Common myeloid progenitor, CD34-positive (primary cell): ENCODE data around the gene ADPRS.

Experiments
- CTCF ChIA-PET: fragments of 350-600 bp; sonication (Branson Sonifier 250); formaldehyde crosslinking; loops from one replicate; lab custom pipeline; 2021; ENCODE audit warnings: antibody characterized with exemption; lab: Charles Lee
- POLR2A ChIA-PET: fragments of 350-600 bp; sonication (Branson Sonifier 250); formaldehyde crosslinking; loops from one replicate; lab custom pipeline; 2021; ENCODE audit warnings: antibody characterized with exemption; lab: Charles Lee
- DNase-seq, 3 donors: peaks; one replicate each; pipeline versions ENCODE4 v3.0.0 to v3.0.0-alpha.2; 2013
- H3K27ac ChIP-seq, 2 experiments: 1 replicate in 1 of 2; 2 replicates in 1 of 2; pipeline ENCODE4 v1.7.0; 2013; ENCODE audit warnings: inconsistent platforms in 2 of 2, low read length in 2 of 2, mild to moderate bottlenecking in 2 of 2, low read depth in 1 of 2, moderate library complexity in 1 of 2; ENCODE audit not compliant: severe bottlenecking in 2 of 2, insufficient read depth in 1 of 2, poor library complexity in 1 of 2
- H3K27me3 ChIP-seq, 5 experiments: replicated peaks in 2 of 5; 1 replicate in 3 of 5; 2 replicates in 2 of 5; pipeline versions ENCODE4 v1.6.1 to v1.7.0; 2013; ENCODE audit warnings: low read length in 4 of 5, mild to moderate bottlenecking in 2 of 5, moderate library complexity in 2 of 5, inconsistent platforms in 1 of 5; ENCODE audit not compliant: insufficient read depth in 5 of 5, control insufficient read depth in 4 of 5
- H3K36me3 ChIP-seq, 4 experiments: 1 replicate in 2 of 4; 2 replicates in 2 of 4; pipeline versions ENCODE4 v1.6.1 to v1.7.0; 2013; ENCODE audit warnings: low read length in 3 of 4, control low read depth in 1 of 4, mild to moderate bottlenecking in 1 of 4; ENCODE audit not compliant: control insufficient read depth in 4 of 4, insufficient read depth in 4 of 4
- H3K4me1 ChIP-seq, 4 experiments: 1 replicate in 3 of 4; 2 replicates in 1 of 4; pipeline versions ENCODE4 v1.6.1 to v1.7.1; 2013; ENCODE audit warnings: low read length in 3 of 4, mild to moderate bottlenecking in 3 of 4, control low read depth in 1 of 4, inconsistent platforms in 1 of 4, moderate library complexity in 1 of 4; ENCODE audit not compliant: control insufficient read depth in 4 of 4, insufficient read depth in 4 of 4; ENCODE audit errors: control extremely low read depth in 1 of 4
- H3K4me3 ChIP-seq, 7 experiments: 1 replicate in 4 of 7; 2 replicates in 3 of 7; pipeline versions ENCODE4 v1.5.1 to v1.7.0; 2013; ENCODE audit warnings: mild to moderate bottlenecking in 7 of 7, low read length in 6 of 7, moderate library complexity in 6 of 7, inconsistent platforms in 2 of 7, low read depth in 2 of 7, control low read depth in 1 of 7; ENCODE audit not compliant: insufficient read depth in 4 of 7, control insufficient read depth in 1 of 7; ENCODE audit errors: extremely low read depth in 1 of 7
- H3K9me3 ChIP-seq, 5 experiments: 1 replicate in 4 of 5; 2 replicates in 1 of 5; pipeline versions ENCODE4 v1.6.1 to v1.7.1; 2013; ENCODE audit warnings: low read length in 4 of 5, mild to moderate bottlenecking in 2 of 5, inconsistent platforms in 1 of 5, low read depth in 1 of 5, moderate library complexity in 1 of 5; ENCODE audit not compliant: control insufficient read depth in 4 of 5, insufficient read depth in 2 of 5; ENCODE audit errors: control extremely low read depth in 1 of 5
- WGBS: methylation state at CpG from one replicate; pipeline ENCODE4 v1.1.5; 2013; ENCODE audit not compliant: insufficient coverage; 5-methylcytosine and 5-hydroxymethylcytosine counted together

ADPRS gene

DNA sequence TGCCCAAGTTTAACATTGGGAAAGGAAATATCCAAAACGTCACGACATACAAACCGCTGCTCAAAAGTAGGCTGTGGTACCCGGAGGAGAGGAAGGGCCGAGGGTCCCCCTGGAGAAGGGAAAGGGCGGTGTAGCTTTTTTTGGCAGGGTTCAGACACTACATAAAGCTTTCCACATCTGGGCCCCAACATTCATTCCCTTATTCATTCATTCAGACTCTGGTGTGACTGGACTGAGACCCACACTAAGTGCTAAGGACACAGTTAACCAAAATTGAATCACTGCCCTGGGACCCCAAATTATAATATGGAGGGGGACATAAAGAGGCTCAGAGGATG, 46.6 kb downstream of the ADPRS start:
- POLR2A ChIA-PET = interaction anchor here (1.3 kb wide), 1 partner anchor 25 kb away, joined by 3 read pairs; no protein-coding TSS in a partner anchor
- H3K4me1 ChIP-seq = peaks cover 0 to 2% (median 1%) of the 10 kb centered on the region in 4 experiments
- no peak for DNase-seq
- no peaks in the 10 kb centered on the region for H3K9me3 ChIP-seq
- H3K4me3 ChIP-seq = no peak overlapping the region
- CTCF ChIA-PET = interaction anchor here (0.7 to 11.5 kb wide), 14 partner anchors 10 to 284 kb away, joined by 3 to 283 read pairs (median 11); partner anchors contain the start of genes ADPRS and TRAPPC3
- H3K36me3 ChIP-seq = peaks cover 2 to 38% (median 29%) of the 10 kb centered on the region in 4 experiments
- no peaks in the 10 kb centered on the region for H3K27me3 ChIP-seq
- H3K27ac ChIP-seq = no peak overlapping the region
- WGBS = no CpG with 5 or more reads among the region's 6 CpGs

DNA sequence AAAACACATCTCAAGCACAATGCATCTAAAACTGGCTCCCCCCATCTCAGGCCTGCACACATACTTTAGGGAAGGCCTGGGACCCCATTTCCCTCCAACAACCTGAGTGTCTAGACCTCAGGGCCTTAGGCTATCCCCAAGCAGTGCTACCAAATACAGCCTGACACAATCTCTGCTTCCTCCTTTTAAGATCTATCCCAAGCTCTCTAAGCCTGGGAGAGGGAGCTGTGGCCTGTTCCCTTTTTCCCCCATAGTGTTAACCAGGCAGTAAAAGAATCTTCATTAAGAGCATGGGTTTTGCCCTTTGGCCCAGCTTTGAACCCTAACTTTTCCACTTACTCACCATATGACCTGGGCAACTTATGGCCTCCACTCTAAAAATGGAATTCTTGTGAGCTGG, 47.1 kb downstream of the ADPRS start:
- Histone ChIP-seq H3K4me3 (no peak overlapping the region), H3K4me1 (peaks cover 0 to 6% (median 3%) of the 10 kb centered on the region in 4 experiments), H3K27me3 (no peaks in the 10 kb centered on the region), H3K27ac (no peak overlapping the region), H3K9me3 (no peaks in the 10 kb centered on the region), H3K36me3 (peaks cover 2 to 39% (median 30%) of the 10 kb centered on the region in 4 experiments)
- DNase-seq = no peak
- POLR2A ChIA-PET = no interaction called here
- CTCF ChIA-PET = interaction anchor here (0.9 to 11.5 kb wide), 10 partner anchors 10 to 156 kb away, joined by 3 to 283 read pairs (median 15); partner anchors contain the start of genes ADPRS and TRAPPC3

DNA sequence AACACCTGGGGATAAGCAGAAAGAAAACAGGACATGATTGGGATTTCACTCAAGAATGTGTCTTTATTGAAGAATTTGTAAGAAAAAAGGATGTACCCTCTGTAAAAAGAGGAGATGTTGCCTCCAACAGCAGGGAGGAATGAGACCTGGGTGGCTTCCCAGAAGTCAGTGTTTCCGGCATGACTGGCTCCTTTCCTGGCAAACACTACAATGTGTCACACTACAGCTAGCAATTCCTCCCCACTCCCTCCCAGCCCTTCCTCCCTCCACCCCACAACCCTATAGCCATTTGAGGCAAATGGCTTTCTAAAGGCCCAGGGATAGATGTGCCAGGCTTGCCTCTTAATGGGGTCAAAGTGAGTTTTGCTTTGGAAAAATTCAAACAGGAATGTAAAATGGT, 47.8 kb downstream of the ADPRS start:
- Histone ChIP-seq H3K27me3 (no peaks in the 10 kb centered on the region), H3K27ac (no peak overlapping the region), H3K9me3 (no peaks in the 10 kb centered on the region), H3K4me1 (peaks cover 0 to 6% (median 4%) of the 10 kb centered on the region in 4 experiments), H3K36me3 (peaks cover 2 to 39% (median 30%) of the 10 kb centered on the region in 4 experiments), H3K4me3 (no peak overlapping the region)
- no peak for DNase-seq
- ChIA-PET POLR2A (interaction anchor here (0.6 kb wide), 1 partner anchor 11 kb away, joined by 3 read pairs; the partner anchor contains the start of gene COL8A2), CTCF (interaction anchor here (0.9 to 11.5 kb wide), 10 partner anchors 9 to 155 kb away, joined by 3 to 283 read pairs (median 7); partner anchors contain the start of genes ADPRS and TRAPPC3)
- 86% methylated on average over 1 of the region's 1 CpG for WGBS

DNA sequence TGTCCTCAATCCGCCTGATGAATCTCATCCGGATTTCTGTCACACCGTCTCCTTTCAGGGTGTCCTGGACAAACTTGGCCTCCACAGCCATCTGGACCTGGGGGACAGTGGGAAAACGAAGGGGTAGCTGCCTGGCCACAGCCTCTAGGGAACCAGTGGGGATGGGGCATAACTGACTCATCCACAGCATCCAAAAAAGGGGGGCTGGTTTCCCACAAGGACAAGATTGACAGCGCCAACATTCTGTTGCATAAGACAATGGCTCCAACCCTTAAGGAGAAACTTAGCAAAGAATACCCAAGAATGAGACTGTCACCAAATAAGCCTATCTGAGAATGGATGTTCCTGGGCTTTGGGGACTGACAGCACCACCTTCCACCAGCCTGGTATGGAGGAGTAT, 48.5 kb downstream of the ADPRS start:
- no peak overlapping the region for H3K4me3 ChIP-seq
- peaks cover 2 to 9% (median 5%) of the 10 kb centered on the region in 4 experiments for H3K4me1 ChIP-seq
- H3K27ac ChIP-seq = no peak overlapping the region
- H3K27me3 ChIP-seq = no peaks in the 10 kb centered on the region
- DNase-seq = no peak
- POLR2A ChIA-PET = no interaction called here
- no peaks in the 10 kb centered on the region for H3K9me3 ChIP-seq
- CTCF ChIA-PET = interaction anchor here (0.9 to 11.5 kb wide), 7 partner anchors 8 to 51 kb away, joined by 4 to 283 read pairs (median 33); partner anchors contain the start of genes ADPRS and TRAPPC3
- H3K36me3 ChIP-seq = peaks cover 2 to 39% (median 30%) of the 10 kb centered on the region in 4 experiments
- 92% methylated on average over 5 of the region's 5 CpGs for WGBS

DNA sequence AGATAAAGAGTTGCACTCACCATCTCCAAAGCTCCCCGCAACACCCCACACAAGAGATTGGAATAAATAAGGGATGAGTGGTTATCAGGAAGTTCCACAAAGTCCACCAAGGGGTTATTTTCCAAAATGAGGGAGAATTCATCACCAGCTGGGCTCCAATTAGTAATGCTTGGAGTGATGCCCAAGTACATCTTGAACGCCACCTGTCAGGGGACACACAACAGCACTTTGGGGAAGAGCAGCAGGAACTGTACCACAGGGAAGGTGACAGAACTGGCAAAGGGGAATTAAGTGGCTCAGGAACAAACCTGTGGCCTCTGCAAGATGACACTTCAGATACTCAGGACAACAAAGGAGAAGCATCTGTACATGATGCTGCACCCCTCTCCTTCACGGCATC, 49.1 kb downstream of the ADPRS start:
- H3K4me3 ChIP-seq = no peak overlapping the region
- no peak for DNase-seq
- H3K9me3 ChIP-seq = no peaks in the 10 kb centered on the region
- H3K4me1 ChIP-seq = peaks cover 2 to 11% (median 6%) of the 10 kb centered on the region in 4 experiments
- ChIA-PET CTCF (interaction anchor here (1.2 to 11.5 kb wide), 5 partner anchors 11 to 45 kb away, joined by 4 to 283 read pairs (median 5); partner anchors contain the start of genes ADPRS and TRAPPC3), POLR2A (no interaction called here)
- H3K27me3 ChIP-seq = no peaks in the 10 kb centered on the region
- H3K36me3 ChIP-seq = peaks cover 2 to 39% (median 30%) of the 10 kb centered on the region in 4 experiments
- WGBS = 100% methylated on average over 2 of the region's 3 CpGs
- no peak overlapping the region for H3K27ac ChIP-seq

DNA sequence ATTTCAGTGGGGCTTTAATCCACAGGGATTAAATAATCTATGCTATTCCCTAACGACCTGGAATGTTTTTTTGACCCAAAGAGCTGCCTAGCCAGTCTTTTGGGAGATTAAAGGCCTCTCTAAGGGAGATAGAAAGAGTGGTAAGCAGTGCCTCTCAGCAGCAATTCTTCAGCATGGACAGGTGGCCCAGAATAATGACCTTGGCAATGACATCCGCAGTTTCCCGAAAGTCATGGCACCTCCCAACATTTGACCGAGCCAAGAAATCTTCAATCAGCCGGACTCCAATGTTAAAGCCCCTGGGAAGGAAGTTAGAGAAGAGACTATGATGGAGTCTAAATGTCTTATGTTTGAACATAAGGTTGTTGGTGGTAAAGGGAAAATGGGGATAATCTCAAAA, 50.8 kb downstream of the ADPRS start:
- peaks cover 2 to 11% (median 6%) of the 10 kb centered on the region in 4 experiments for H3K4me1 ChIP-seq
- CTCF ChIA-PET = interaction anchor here (1.0 to 2.4 kb wide), 3 partner anchors 9 to 40 kb away, joined by 6 to 8 read pairs (median 6); no protein-coding TSS in a partner anchor
- no peak overlapping the region for H3K4me3 ChIP-seq
- no peaks in the 10 kb centered on the region for H3K9me3 ChIP-seq
- no peaks in the 10 kb centered on the region for H3K27me3 ChIP-seq
- no peak overlapping the region for H3K27ac ChIP-seq
- no peak for DNase-seq
- 100% methylated on average over 2 of the region's 5 CpGs for WGBS
- peaks cover 2 to 39% (median 30%) of the 10 kb centered on the region in 4 experiments for H3K36me3 ChIP-seq
- POLR2A ChIA-PET = no interaction called here

DNA sequence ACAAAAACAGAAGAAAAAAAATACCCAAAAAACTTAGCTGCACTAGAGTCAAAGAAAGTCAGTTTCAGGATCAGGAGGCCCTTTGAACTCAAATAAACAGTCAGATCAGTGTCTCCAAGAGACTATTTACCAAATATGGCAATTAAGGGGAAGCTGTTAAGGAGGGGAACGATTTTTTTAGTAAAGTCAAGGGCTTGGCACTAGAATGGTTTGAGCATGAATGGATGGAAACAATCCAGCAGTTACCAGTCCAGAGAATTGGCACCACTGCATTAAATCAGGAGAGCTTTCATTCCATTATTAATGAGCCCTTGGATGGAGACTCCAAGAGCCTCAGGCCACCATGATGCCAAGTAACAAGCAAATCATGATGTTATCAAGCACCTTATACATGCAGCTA, 53.4 kb downstream of the ADPRS start:
- POLR2A ChIA-PET = no interaction called here
- Histone ChIP-seq H3K36me3 (peaks cover 5 to 30% (median 22%) of the 10 kb centered on the region in 4 experiments), H3K27ac (no peak overlapping the region), H3K9me3 (no peaks in the 10 kb centered on the region), H3K4me3 (peak overlapping the region in 1 of 7 experiments; percentile 11), H3K4me1 (peaks cover 2 to 9% (median 6%) of the 10 kb centered on the region in 4 experiments), H3K27me3 (no peaks in the 10 kb centered on the region)
- WGBS = no CpG with 5 or more reads among the region's 1 CpG
- DNase-seq = peak in 2 of 3 donors; percentile 44 to 53
- CTCF ChIA-PET = interaction anchor here (1.0 to 1.3 kb wide), 4 partner anchors 14 to 158 kb away, joined by 3 to 5 read pairs (median 4); no protein-coding TSS in a partner anchor
